HPDE6-E6E7 (cell line): ENCODE data around the gene CFTR.

Experiments
- DNase-seq: peaks from one replicate; pipeline ENCODE4 v3.0.0; 2011; ENCODE audit warnings: missing footprints; ENCODE audit errors: extremely low spot score

Gene CFTR

GRCh38 chr7:117587931-117588330, 108.1 kb downstream of the CFTR start:
- no peak for DNase-seq

GRCh38 chr7:117588352-117588794, 108.5 kb downstream of the CFTR start:
- DNase-seq = no peak

GRCh38 chr7:117590191-117590590, 110.4 kb downstream of the CFTR start:
- DNase-seq = no peak

- DNase-seq = no peak
Observed at GRCh38 chr7:117592011-117592635, 112.3 kb downstream of the CFTR start.

GRCh38 chr7:117596134-117596533, 116.3 kb downstream of the CFTR start:
- no peak for DNase-seq

GRCh38 chr7:117597755-117598154, 117.9 kb downstream of the CFTR start:
- DNase-seq = no peak

GRCh38 chr7:117600911-117601310, 121.1 kb downstream of the CFTR start:
- no peak for DNase-seq

GRCh38 chr7:117603627-117604026, 123.8 kb downstream of the CFTR start:
- no peak for DNase-seq

- no peak for DNase-seq
Observed at GRCh38 chr7:117605712-117606111, 125.9 kb downstream of the CFTR start.

GRCh38 chr7:117606132-117606531, 126.3 kb downstream of the CFTR start:
- no peak for DNase-seq

GRCh38 chr7:117610396-117610795, 130.6 kb downstream of the CFTR start:
- no peak for DNase-seq

- DNase-seq = no peak
Observed at GRCh38 chr7:117612637-117613036, 132.8 kb downstream of the CFTR start.

GRCh38 chr7:117616694-117617093, 136.9 kb downstream of the CFTR start:
- DNase-seq = no peak

- DNase-seq = no peak
Observed at GRCh38 chr7:117619681-117620080, 139.9 kb downstream of the CFTR start.

GRCh38 chr7:117621075-117621618, 141.3 kb downstream of the CFTR start:
- no peak for DNase-seq

- no peak for DNase-seq
Observed at GRCh38 chr7:117623606-117624005, 143.8 kb downstream of the CFTR start.

- DNase-seq = no peak
Observed at GRCh38 chr7:117630501-117630900, 150.7 kb downstream of the CFTR start.

- no peak for DNase-seq
Observed at GRCh38 chr7:117630907-117631564, 151.2 kb downstream of the CFTR start.

GRCh38 chr7:117631652-117632051, 151.8 kb downstream of the CFTR start:
- DNase-seq = no peak

- no peak for DNase-seq
Observed at GRCh38 chr7:117637937-117638336, 158.1 kb downstream of the CFTR start.

GRCh38 chr7:117639966-117640365, 160.1 kb downstream of the CFTR start:
- no peak for DNase-seq

GRCh38 chr7:117640465-117640864, 160.6 kb downstream of the CFTR start:
- DNase-seq = no peak

GRCh38 chr7:117645481-117646165, 165.8 kb downstream of the CFTR start:
- no peak for DNase-seq
